ENCODE measurements around the gene PIBF1.
"Not testable (repeated sequence)": the region's sequence is repeated elsewhere in the genome, so short reads cannot be mapped to it uniquely, and the experiment has no call there.

Gene PIBF1

DNA sequence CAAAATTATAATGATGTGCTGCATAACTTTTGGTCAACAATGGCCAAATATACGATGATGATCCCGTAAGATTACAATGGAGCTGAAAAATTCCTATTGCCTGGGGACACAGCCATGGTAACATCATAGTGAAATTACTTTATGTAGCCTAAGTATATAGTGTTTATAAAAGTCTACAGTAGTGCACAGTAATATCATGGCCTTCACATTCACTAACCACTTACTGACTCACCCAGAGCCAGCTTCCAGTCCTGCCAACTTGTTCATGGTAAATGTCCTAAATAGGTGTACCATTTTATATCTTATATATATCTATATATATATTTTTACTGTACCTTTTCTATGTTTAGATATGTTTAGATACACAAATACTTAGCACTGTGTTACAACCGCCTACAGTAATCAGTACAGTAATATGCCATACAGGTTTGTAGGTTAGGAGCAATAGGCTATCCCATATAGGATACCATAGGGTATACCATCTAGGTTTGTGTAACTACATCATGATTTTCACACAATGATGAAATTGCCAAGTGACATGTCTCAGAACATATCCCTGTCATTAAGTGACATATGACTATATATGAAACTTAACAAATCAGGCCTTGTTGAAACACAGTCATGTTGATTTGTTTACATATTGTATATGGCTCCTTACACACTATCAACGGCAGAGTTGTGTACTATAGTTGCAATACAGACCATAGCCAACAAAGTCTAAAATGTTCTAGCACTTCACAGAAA, 24.0 kb upstream of the PIBF1 start:
- TF ChIP-seq, protein P1, sequence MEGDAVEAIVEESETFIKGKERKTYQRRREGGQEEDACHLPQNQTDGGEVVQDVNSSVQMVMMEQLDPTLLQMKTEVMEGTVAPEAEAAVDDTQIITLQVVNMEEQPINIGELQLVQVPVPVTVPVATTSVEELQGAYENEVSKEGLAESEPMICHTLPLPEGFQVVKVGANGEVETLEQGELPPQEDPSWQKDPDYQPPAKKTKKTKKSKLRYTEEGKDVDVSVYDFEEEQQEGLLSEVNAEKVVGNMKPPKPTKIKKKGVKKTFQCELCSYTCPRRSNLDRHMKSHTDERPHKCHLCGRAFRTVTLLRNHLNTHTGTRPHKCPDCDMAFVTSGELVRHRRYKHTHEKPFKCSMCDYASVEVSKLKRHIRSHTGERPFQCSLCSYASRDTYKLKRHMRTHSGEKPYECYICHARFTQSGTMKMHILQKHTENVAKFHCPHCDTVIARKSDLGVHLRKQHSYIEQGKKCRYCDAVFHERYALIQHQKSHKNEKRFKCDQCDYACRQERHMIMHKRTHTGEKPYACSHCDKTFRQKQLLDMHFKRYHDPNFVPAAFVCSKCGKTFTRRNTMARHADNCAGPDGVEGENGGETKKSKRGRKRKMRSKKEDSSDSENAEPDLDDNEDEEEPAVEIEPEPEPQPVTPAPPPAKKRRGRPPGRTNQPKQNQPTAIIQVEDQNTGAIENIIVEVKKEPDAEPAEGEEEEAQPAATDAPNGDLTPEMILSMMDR (IDR thresholded peaks at IDR 0.05; ENCODE audit: insufficient read depth, low read depth, low read length, missing control alignments) = no peak
- no peak for DNase-seq (ENCODE audit: low read depth)
- no peak overlapping the region for H3K4me3 ChIP-seq (ENCODE audit: low read depth, low read length)

DNA sequence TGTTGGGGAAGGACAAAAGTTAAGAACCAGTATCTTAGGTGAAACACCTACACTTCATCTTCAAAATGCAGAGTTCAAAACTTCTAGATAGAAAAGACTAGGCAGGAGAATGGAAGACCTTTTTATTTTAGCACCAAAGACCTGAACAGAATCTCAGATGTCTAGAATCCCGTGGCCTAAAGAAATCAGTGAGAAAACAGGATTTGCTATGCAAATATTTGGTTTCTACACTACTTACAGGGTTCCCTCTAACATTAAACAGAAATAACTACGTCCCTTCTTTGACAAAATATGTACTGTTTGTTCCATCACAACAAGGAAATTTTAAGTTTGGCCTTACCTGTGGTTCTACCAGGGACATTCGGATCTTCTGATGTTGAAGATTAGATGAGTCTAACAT, 21.7 kb upstream of the PIBF1 start:
- TF ChIP-seq, protein P1 (IDR thresholded peaks at IDR 0.05; ENCODE audit: insufficient read depth, low read depth, low read length, missing control alignments) = no peak
- DNase-seq (ENCODE audit: low read depth) = no peak
- H3K4me3 ChIP-seq (ENCODE audit: low read depth, low read length) = no peak overlapping the region

DNA sequence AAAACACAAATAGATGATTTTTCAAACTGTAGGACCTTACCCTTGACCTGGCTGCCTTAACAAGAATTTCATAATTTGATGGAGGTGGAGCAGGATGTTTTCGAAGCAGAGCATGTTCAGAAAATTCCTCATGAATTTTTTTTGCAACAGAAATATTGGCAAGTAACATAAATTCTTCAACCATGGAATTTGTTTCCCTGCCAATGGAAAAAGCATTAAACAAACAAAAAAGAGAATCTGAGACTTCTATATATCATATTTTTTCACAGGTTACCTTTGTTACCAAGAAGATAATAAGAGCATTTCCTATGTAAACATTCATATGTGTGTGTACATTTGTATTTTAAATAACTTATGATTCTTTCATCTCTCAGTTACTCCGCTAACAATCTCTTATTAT, 18.5 kb upstream of the PIBF1 start:
- no peak for DNase-seq (ENCODE audit: low read depth)
- TF ChIP-seq, protein P1 (IDR thresholded peaks at IDR 0.05; ENCODE audit: insufficient read depth, low read depth, low read length, missing control alignments) = no peak
- H3K4me3 ChIP-seq (ENCODE audit: low read depth, low read length) = no peak overlapping the region

DNA sequence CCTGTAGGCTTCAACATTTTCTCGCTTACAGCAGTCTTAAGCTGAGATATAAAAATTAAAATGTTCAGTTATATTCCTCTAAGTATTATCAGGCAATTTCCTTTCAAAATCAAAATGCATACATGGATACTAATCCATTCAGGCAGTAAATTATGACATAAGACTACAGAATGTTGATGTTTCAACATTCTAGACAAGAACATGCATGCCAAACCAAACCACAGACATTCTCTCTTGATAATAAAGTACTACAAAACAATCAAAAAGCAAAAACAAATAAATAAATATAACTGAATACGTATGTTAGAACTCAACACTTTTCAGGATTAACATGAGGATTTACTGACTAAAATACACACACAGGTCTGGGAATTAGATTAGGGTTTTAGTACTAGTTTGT, 7.9 kb upstream of the PIBF1 start:
- no peak for DNase-seq (ENCODE audit: low read depth)
- TF ChIP-seq, protein P1 (IDR thresholded peaks at IDR 0.05; ENCODE audit: insufficient read depth, low read depth, low read length, missing control alignments) = no peak
- H3K4me3 ChIP-seq (ENCODE audit: low read depth, low read length) = no peak overlapping the region

DNA sequence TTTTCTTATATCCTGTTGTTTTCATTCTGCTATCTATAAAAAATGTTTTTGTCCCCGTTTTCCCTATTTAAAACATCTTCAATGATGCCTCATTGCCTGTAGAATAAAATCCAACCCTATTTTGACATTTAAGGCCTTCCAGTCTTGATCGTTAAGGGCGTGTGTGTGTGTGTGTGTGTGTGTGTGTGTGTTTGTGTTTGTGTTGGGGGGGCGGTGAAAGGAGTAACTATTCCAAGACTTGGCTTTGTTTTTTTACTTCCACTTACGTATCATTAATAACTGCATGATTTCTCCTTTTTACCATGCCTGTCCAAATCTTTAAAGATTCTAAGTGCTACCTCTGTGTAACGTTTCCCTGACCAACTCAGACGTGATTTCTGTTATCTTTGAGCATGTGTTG, 784 bp downstream of the PIBF1 start:
- TF ChIP-seq, protein P1 (IDR thresholded peaks at IDR 0.05; ENCODE audit: insufficient read depth, low read depth, low read length, missing control alignments) = no peak
- H3K4me3 ChIP-seq (ENCODE audit: low read depth, low read length) = peak overlapping the region; percentile 100
- peak; percentile 6 for DNase-seq (ENCODE audit: low read depth)

DNA sequence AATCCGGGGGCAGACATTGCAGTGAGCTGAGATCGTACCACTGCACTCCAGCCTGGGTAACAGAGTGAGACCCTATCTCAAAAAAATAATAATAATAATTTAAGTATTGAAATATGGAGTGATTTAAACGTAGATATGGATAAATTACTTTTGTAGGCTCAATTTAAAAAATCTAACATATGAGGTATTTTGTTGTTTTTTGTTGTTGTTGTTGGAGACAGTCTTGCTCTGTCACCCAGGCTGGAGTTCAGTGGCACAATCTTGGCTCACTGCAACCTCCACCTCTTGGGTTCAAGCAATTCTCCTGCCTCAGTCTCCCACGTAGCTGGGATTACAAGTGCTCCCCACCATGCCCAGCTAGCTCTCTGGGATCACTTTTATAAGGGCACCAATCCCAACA, 2.7 kb downstream of the PIBF1 start:
- DNase-seq (ENCODE audit: low read depth); H3K4me3 ChIP-seq (ENCODE audit: low read depth, low read length): not testable (repeated sequence)

DNA sequence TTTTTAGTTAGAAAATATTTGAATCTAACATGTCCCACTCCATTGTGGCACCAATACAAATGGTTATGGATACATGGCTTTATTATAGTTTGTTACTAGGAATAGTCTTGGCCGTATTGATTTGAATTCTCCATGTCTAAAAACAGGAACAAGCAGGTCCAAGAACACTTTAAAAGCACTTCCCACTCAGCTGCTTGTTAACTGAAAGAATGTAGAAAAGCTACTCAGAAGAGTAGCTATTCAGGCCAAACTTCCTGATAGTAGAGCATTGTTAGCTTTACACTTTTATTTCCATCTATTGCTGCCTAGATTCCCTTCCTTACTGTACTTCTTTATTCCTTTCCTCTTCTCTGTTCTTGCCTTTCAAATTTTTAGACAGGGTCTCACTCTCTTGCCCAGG, 6.9 kb downstream of the PIBF1 start:
- no peak for DNase-seq (ENCODE audit: low read depth)
- TF ChIP-seq, protein P1 (IDR thresholded peaks at IDR 0.05; ENCODE audit: insufficient read depth, low read depth, low read length, missing control alignments) = no peak
- H3K4me3 ChIP-seq (ENCODE audit: low read depth, low read length) = no peak overlapping the region

Data from GM12865 (cell line).